Lung (tissue), 12 donors: ENCODE measurements around the gene OMP. TPM values are rescaled to one million over a fixed set of nuclear protein-coding genes. Genes with fewer than 3 reads are reported as not detected.

Experiments
- ATAC-seq: fragments of 200-7000 bp; cut with Tn5 transposase; one replicate; pipeline ENCODE4 v1.9.1; 2020; ENCODE audit warnings: moderate number of reproducible peaks; ENCODE audit not compliant: insufficient read depth, low FRiP score
- DNase-seq, 3 donors: peaks; one replicate each; pipeline ENCODE4 v3.0.0-alpha.2; 2013 to 2017
- H3K27ac ChIP-seq, 2 donors: one replicate each; pipeline ENCODE4 v1.5.1; 2013; ENCODE audit warnings: mild to moderate bottlenecking in 2 of 2, moderate library complexity in 2 of 2, control low read depth in 1 of 2, inconsistent platforms in 1 of 2, low read depth in 1 of 2, low read length in 1 of 2
- H3K27me3 ChIP-seq, 3 donors: one replicate each; pipeline ENCODE4 v1.5.1; 2013; ENCODE audit warnings: low read length in 2 of 3; ENCODE audit not compliant: control insufficient read depth in 3 of 3, insufficient read depth in 3 of 3
- H3K36me3 ChIP-seq, 4 donors: one replicate each; pipeline ENCODE4 v1.5.1; 2013; ENCODE audit warnings: low read length in 4 of 4, mild to moderate bottlenecking in 1 of 4, moderate library complexity in 1 of 4; ENCODE audit not compliant: control insufficient read depth in 4 of 4, insufficient read depth in 4 of 4
- H3K4me1 ChIP-seq, 5 donors: one replicate each; pipeline ENCODE4 v1.5.1; 2013; ENCODE audit warnings: low read length in 5 of 5, mild to moderate bottlenecking in 2 of 5, moderate library complexity in 1 of 5; ENCODE audit not compliant: control insufficient read depth in 5 of 5, insufficient read depth in 5 of 5
- H3K4me3 ChIP-seq: one replicate; pipeline ENCODE4 v1.5.1; 2013; ENCODE audit warnings: mild to moderate bottlenecking, control low read depth, moderate library complexity
- H3K9ac ChIP-seq, 2 donors: one replicate each; pipeline ENCODE4 v1.5.1; 2013; ENCODE audit warnings: low read length in 2 of 2, control low read depth in 1 of 2; ENCODE audit not compliant: insufficient read depth in 1 of 2
- H3K9me3 ChIP-seq, 4 donors: one replicate each; pipeline ENCODE4 v1.5.1; 2013; ENCODE audit warnings: low read length in 3 of 4, mild to moderate bottlenecking in 1 of 4, moderate library complexity in 1 of 4; ENCODE audit not compliant: control insufficient read depth in 4 of 4, insufficient read depth in 3 of 4
- CTCF ChIP-seq: IDR thresholded peaks from 2 replicates; pipeline ENCODE4 v1.5.1; 2012; ENCODE audit warnings: mild to moderate bottlenecking; ENCODE audit errors: control extremely low read depth, extremely low read depth
- WGBS, 2 donors: extraction: QIAGEN DNeasy Blood & Tissue Kit; methylation state at CpG; one replicate each; pipeline ENCODE4 v1.1.7; 2013; 5-methylcytosine and 5-hydroxymethylcytosine counted together
- polyA plus RNA-seq, 2 donors: library from polyadenylated mRNA; stranded (reverse); fragments of 200-250 nt; gene quantifications; one replicate each; pipeline ENCODE4 v1.2.1, GENCODE V29; 2013
- total RNA-seq, 2 donors: library from RNA; depleted of rRNA in 1 of 2; stranded (reverse); fragments of >200 nt in 1 of 2; gene quantifications; one replicate each; pipeline ENCODE4 v1.2.1, GENCODE V29; 2014 to 2021
- donor health status: control.
- donor health status: control.
- donor health status: Bipolar disorder and iron deficiency.
- donor health status: healthy.
- donor health status: DM: yes; HTN: yes; CAD: no.

The OMP gene
- total and polyA plus RNA-seq, 4 donors, result 0.37 to 0.74 (median 0.61) TPM; not detected in 1

GRCh38 chr11:77055101-77055561, 47.5 kb upstream of the OMP start:
- DNase-seq, result peak in 2 of 3 donors; percentile 13 to 46
- no peaks in the 10 kb centered on the region for H3K4me1 ChIP-seq
- H3K9me3 ChIP-seq, result peaks cover 0 to 13% (median 3%) of the 10 kb centered on the region in 4 donors
- no peak overlapping the region for H3K27ac ChIP-seq
- no peak overlapping the region for H3K9ac ChIP-seq
- no peaks in the 10 kb centered on the region for H3K36me3 ChIP-seq
- TF ChIP-seq CTCF, result no peak
- 68 to 79% methylated on average over 2 of the region's 2 CpGs for WGBS, 2 donors
- H3K27me3 ChIP-seq, result no peaks in the 10 kb centered on the region
- no peak for ATAC-seq
- no peak overlapping the region for H3K4me3 ChIP-seq

- WGBS, 2 donors, result 91 to 93% methylated on average over 5 of the region's 5 CpGs
- no peak overlapping the region for H3K9ac ChIP-seq
- no peak for TF ChIP-seq CTCF
- H3K4me1 ChIP-seq, result no peaks in the 10 kb centered on the region
- ATAC-seq (no peak), DNase-seq (peak in 1 of 3 donors; percentile 6)
- no peak overlapping the region for H3K27ac ChIP-seq
- H3K36me3 ChIP-seq, result no peaks in the 10 kb centered on the region
- peaks cover 0 to 13% (median 3%) of the 10 kb centered on the region in 4 donors for H3K9me3 ChIP-seq
- H3K27me3 ChIP-seq, result no peaks in the 10 kb centered on the region
- no peak overlapping the region for H3K4me3 ChIP-seq
Observed at GRCh38 chr11:77055913-77056312, 46.7 kb upstream of the OMP start.

- ATAC-seq, result no peak
- H3K27me3 ChIP-seq, result no peaks in the 10 kb centered on the region
- H3K4me1 ChIP-seq, result no peaks in the 10 kb centered on the region
- no peak for DNase-seq
- TF ChIP-seq CTCF, result no peak
- 81 to 87% methylated on average over 3 of the region's 3 CpGs for WGBS, 2 donors
- no peak overlapping the region for H3K27ac ChIP-seq
- no peak overlapping the region for H3K9ac ChIP-seq
- H3K9me3 ChIP-seq, result peaks cover 0 to 13% (median 3%) of the 10 kb centered on the region in 4 donors
- no peak overlapping the region for H3K4me3 ChIP-seq
- H3K36me3 ChIP-seq, result no peaks in the 10 kb centered on the region
Observed at GRCh38 chr11:77056814-77057402, 45.7 kb upstream of the OMP start.

- Histone ChIP-seq H3K9ac (no peak overlapping the region), H3K27ac (no peak overlapping the region), H3K4me3 (no peak overlapping the region), H3K9me3 (peaks cover 0 to 13% (median 3%) of the 10 kb centered on the region in 4 donors), H3K27me3 (no peaks in the 10 kb centered on the region), H3K4me1 (no peaks in the 10 kb centered on the region), H3K36me3 (no peaks in the 10 kb centered on the region)
- TF ChIP-seq CTCF, result no peak
- no peak for ATAC-seq
- WGBS, 2 donors, result 72 to 76% methylated on average over 9 of the region's 9 CpGs
- peak in 1 of 3 donors; percentile 5 for DNase-seq
Observed at GRCh38 chr11:77057938-77058474, 44.6 kb upstream of the OMP start.
